GM12878 (cell line): Measurements from ENCODE around the gene PYGM. TPM values are rescaled to one million over a fixed set of nuclear protein-coding genes. Genes with fewer than 3 reads are reported as not detected.

Experiments
- ATAC-seq: fragments of 200-7000 bp; cut with Tn5 transposase; 3 replicates; pipeline ENCODE4 v1.9.1; 2020; ENCODE audit warnings: mild to moderate bottlenecking, moderate library complexity
- BruUV-seq: library from RNA; stranded (reverse); fragments of 400-500 nt; replicated peaks from 2 replicates; lab custom pipeline; 2021; lab: Mats Ljungman, UMichigan
- CTCF ChIA-PET: fragments of 300-600 bp; sonication (Branson Sonifier 250); formaldehyde crosslinking; extraction: SDS; loops from one replicate; lab custom pipeline; 2021; ENCODE audit warnings: inconsistent platforms; lab: Yijun Ruan, JAX
- POLR2A ChIA-PET: fragments of 350-600 bp; formaldehyde crosslinking; extraction: SDS; loops from one replicate; lab custom pipeline; 2021; ENCODE audit warnings: inconsistent platforms; lab: Charles Lee
- RAD21 ChIA-PET: fragments of 300-600 bp; sonication (Branson Sonifier 250); formaldehyde crosslinking; loops from one replicate; lab custom pipeline; 2023; ENCODE audit warnings: antibody characterized with exemption; ENCODE audit not compliant: unreplicated experiment; lab: Charles Lee
- SMC1A ChIA-PET: fragments of 300-600 bp; sonication (Branson Sonifier 250); formaldehyde crosslinking; loops from one replicate; lab custom pipeline; 2023; ENCODE audit not compliant: unreplicated experiment, uncharacterized antibody; lab: Charles Lee
- DNase-seq: peaks from one replicate; pipeline ENCODE4 v3.0.0-alpha.2; 2011; ENCODE audit warnings: low read depth, low spot score
- FAIRE-seq: peaks from 3 replicates; lab custom pipeline; 2011; peaks lifted over from hg19 to GRCh38; lab: Jason Lieb, UNC
- H2AFZ ChIP-seq: 2 replicates; pipeline ENCODE4 v1.6.0; 2011; ENCODE audit warnings: low read depth, low read length, control low read depth; ENCODE audit not compliant: control insufficient read depth
- H3K27ac ChIP-seq: 2 replicates; pipeline ENCODE4 v1.5.1; 2011; ENCODE audit warnings: control low read depth; ENCODE audit not compliant: control insufficient read depth, insufficient read depth
- H3K27me3 ChIP-seq, 2 experiments: replicated peaks in 1 of 2; 2 replicates each; pipeline versions ENCODE4 v1.6.0 to v1.6.1; 2011; ENCODE audit warnings: low read length in 1 of 2; ENCODE audit not compliant: control insufficient read depth in 2 of 2, insufficient read depth in 2 of 2
- H3K36me3 ChIP-seq, 2 experiments: 2 replicates each; pipeline ENCODE4 v1.5.1; 2011; ENCODE audit warnings: low read length in 1 of 2; ENCODE audit not compliant: control insufficient read depth in 2 of 2, insufficient read depth in 2 of 2
- H3K4me1 ChIP-seq: 2 replicates; pipeline ENCODE4 v1.6.1; 2011; ENCODE audit warnings: mild to moderate bottlenecking, low read length, moderate library complexity, mixed read lengths; ENCODE audit not compliant: control insufficient read depth, insufficient read depth
- H3K4me2 ChIP-seq: 2 replicates; pipeline ENCODE4 v1.6.0; 2011; ENCODE audit warnings: control low read depth; ENCODE audit not compliant: control insufficient read depth, insufficient read depth
- H3K4me3 ChIP-seq: fragments of 200-600 bp; sonication (generic); 2 replicates; pipeline ENCODE4 v1.5.1; 2016
- H3K79me2 ChIP-seq: 2 replicates; pipeline ENCODE4 v1.6.0; 2011; ENCODE audit warnings: low read length; ENCODE audit not compliant: control insufficient read depth, insufficient read depth
- H3K9ac ChIP-seq: 2 replicates; pipeline ENCODE4 v1.8.0; 2011; ENCODE audit warnings: low read length, control low read depth, mixed read lengths; ENCODE audit not compliant: control insufficient read depth, insufficient read depth
- H3K9me3 ChIP-seq: replicated peaks from 3 replicates; pipeline ENCODE4 v1.5.1; 2011; ENCODE audit warnings: mild to moderate bottlenecking, low read length; ENCODE audit not compliant: control insufficient read depth, insufficient read depth
- H4K20me1 ChIP-seq: 2 replicates; pipeline ENCODE4 v1.6.0; 2011; ENCODE audit not compliant: control insufficient read depth, insufficient read depth
- BACH1 ChIP-seq: fragments of 450-650 bp; IDR thresholded peaks from 2 replicates; pipeline ENCODE4 v1.6.1; 2017; ENCODE audit warnings: mild to moderate bottlenecking, borderline replicate concordance
- CBFB ChIP-seq: IDR thresholded peaks from 2 replicates; pipeline ENCODE4 v1.6.1; 2016; ENCODE audit warnings: antibody characterized with exemption, low read depth
- CEBPB ChIP-seq, 2 experiments: fragments of 150-350 bp in 1 of 2; IDR thresholded peaks; 2 replicates each; pipeline ENCODE4 v1.6.1; 2012 to 2014; ENCODE audit warnings: low read depth in 2 of 2, low read length in 2 of 2, borderline replicate concordance in 1 of 2, inconsistent platforms in 1 of 2
- CHD1 ChIP-seq: IDR thresholded peaks from 2 replicates; pipeline ENCODE4 v1.6.1; 2012; ENCODE audit warnings: low read depth, low read length, improper control_type of control experiment
- HDAC6 ChIP-seq: fragments of 200-600 bp; sonication (generic); IDR thresholded peaks from one replicate; pipeline ENCODE4 v1.8.0; 2017; ENCODE audit warnings: antibody characterized with exemption; ENCODE audit not compliant: unreplicated experiment
- IRF4 ChIP-seq: IDR thresholded peaks from 2 replicates; pipeline ENCODE4 v1.6.1; 2011; ENCODE audit warnings: low read depth, low read length
- NFXL1 ChIP-seq: fragments of 450-650 bp; IDR thresholded peaks from 2 replicates; pipeline ENCODE4 v1.6.1; 2017; ENCODE audit warnings: antibody characterized with exemption, mild to moderate bottlenecking, borderline replicate concordance
- NFYA ChIP-seq: IDR thresholded peaks from 2 replicates; pipeline ENCODE4 v1.6.1; 2011; ENCODE audit warnings: low read depth, mild to moderate bottlenecking, low read length, improper control_type of control experiment, borderline replicate concordance
- NFYB ChIP-seq: IDR thresholded peaks from 2 replicates; pipeline ENCODE4 v1.6.1; 2011; ENCODE audit warnings: low read depth, mild to moderate bottlenecking, low read length, improper control_type of control experiment, moderate library complexity; ENCODE audit not compliant: insufficient read depth
- NRF1 ChIP-seq: conservative IDR thresholded peaks from 2 replicates; pipeline ENCODE4 v1.6.1; 2011; ENCODE audit warnings: mild to moderate bottlenecking, low read depth, low read length, improper control_type of control experiment
- POLR2A ChIP-seq: IDR thresholded peaks from 2 replicates; pipeline ENCODE4 v1.6.1; 2011; ENCODE audit warnings: low read depth, mild to moderate bottlenecking, low read length
- SIX5 ChIP-seq: IDR thresholded peaks from 2 replicates; pipeline ENCODE4 v1.6.1; 2011; ENCODE audit warnings: mild to moderate bottlenecking, low read depth, low read length, moderate library complexity; ENCODE audit not compliant: severe bottlenecking
- TBL1XR1 ChIP-seq: IDR thresholded peaks from 2 replicates; pipeline ENCODE4 v1.6.1; 2012; ENCODE audit warnings: low read depth, low read length, improper control_type of control experiment
- TCF3 ChIP-seq: IDR thresholded peaks from 2 replicates; pipeline ENCODE4 v1.6.1; 2012; ENCODE audit warnings: low read depth, mild to moderate bottlenecking, low read length, borderline replicate concordance; ENCODE audit not compliant: insufficient read depth
- ZNF217 ChIP-seq: fragments of 450-650 bp; IDR thresholded peaks from 2 replicates; pipeline ENCODE4 v1.6.1; 2017; ENCODE audit warnings: antibody characterized with exemption, mild to moderate bottlenecking
- ZNF24 ChIP-seq: fragments of 450-650 bp; IDR thresholded peaks from 2 replicates; pipeline ENCODE4 v1.6.1; 2017; ENCODE audit warnings: antibody characterized with exemption, mild to moderate bottlenecking
- WGBS: methylation state at CpG from one replicate; pipeline ENCODE4 v1.1.6; 2016; ENCODE audit warnings: low lambda C conversion rate; ENCODE audit not compliant: insufficient replicate concordance, insufficient coverage; ENCODE audit errors: missing lambda C conversion rate; 5-methylcytosine and 5-hydroxymethylcytosine counted together
- in situ Hi-C: fragments of 300-500 bp; cut with MboI; formaldehyde crosslinking; loops from 9 replicates; pipeline ENCODE4 v1.14.3; 2018; ENCODE audit warnings: mixed read lengths
- intact Hi-C: fragments of 100-400 bp; cut with micrococcal nuclease; formaldehyde crosslinking; loops from one replicate; pipeline ENCODE4 v1.14.2; 2022; ENCODE audit not compliant: unreplicated experiment
- polyA plus RNA-seq, 11 experiments: library from polyadenylated mRNA; depleted of rRNA in 4 of 11; unstranded in 6 of 11; stranded (reverse) in 5 of 11; fragments of >200 nt; fragmentation: Nextera tagmentation in 4 of 11; fragmentation: Illumina TruSeq in 1 of 11; extraction: Ambion mirVana in 4 of 11; extraction: Trizol in 1 of 11; gene quantifications; 1 replicate in 1 of 11; 2 replicates in 10 of 11; pipeline versions ENCODE4 v1.2.1 to v1.2.3, GENCODE V29; 2011 to 2016; ENCODE audit warnings: inconsistent platforms in 2 of 11, missing spikeins in 2 of 11, low read depth in 1 of 11
- total RNA-seq, 4 experiments: library from RNA; depleted of rRNA in 3 of 4; stranded (reverse); fragments of >200 nt in 3 of 4; fragmentation: Illumina TruSeq in 1 of 4; extraction: Trizol in 1 of 4; gene quantifications; 2 replicates each; pipeline versions ENCODE4 v1.2.1 to v1.2.3, GENCODE V29; 2013 to 2021
- TF ChIP-seq, protein P1 (sequence below): IDR thresholded peaks from 2 replicates; pipeline ENCODE4 v1.6.1; 2012; ENCODE audit warnings: improper control_type of control experiment, low read depth, low read length; ENCODE audit not compliant: insufficient replicate concordance

The PYGM gene
- total and polyA plus RNA-seq, 10 of the 15 experiments (the other 5 are each of a cell fraction or from before 2014, with no cell fraction given) = 0.04 to 3.7 (median 0.27) TPM; not detected in 1

DNA sequence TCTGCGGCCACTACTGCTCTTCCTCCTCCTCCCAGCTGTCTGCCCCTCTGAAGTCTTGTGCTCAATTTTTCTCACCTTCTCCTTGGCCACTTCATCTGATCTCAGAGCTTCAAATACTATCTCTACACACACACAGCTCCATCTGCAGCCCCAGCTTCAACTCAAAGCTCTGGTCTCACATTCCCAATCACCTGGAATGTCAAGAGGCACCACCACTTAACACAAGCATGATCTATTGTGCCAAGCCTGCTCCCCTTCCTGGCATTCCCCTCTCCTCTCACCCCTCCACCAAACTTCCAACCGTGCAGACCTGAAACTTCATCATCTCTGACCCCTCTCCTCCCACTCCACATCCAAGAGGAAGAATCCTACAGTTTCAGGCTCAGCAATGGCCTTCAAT lies 54.3 kb downstream of the PYGM start:
- H3K4me1 ChIP-seq = no peaks in the 10 kb centered on the region
- H3K9ac ChIP-seq = no peak overlapping the region
- ChIA-PET POLR2A (no interaction called here), RAD21 (interaction anchor here (1.0 to 2.8 kb wide), 5 partner anchors 13 to 69 kb away, joined by 3 to 18 read pairs (median 4); no protein-coding TSS in a partner anchor), CTCF (interaction anchor here (0.7 to 6.0 kb wide), 11 partner anchors 10 to 54 kb away, joined by 3 to 56 read pairs (median 5); no protein-coding TSS in a partner anchor), SMC1A (interaction anchor here (0.7 to 4.0 kb wide), 4 partner anchors 12 to 31 kb away, joined by 3 to 40 read pairs (median 6); no protein-coding TSS in a partner anchor)
- no TSS peak for BruUV-seq
- no peaks in the 10 kb centered on the region for H3K9me3 ChIP-seq
- H3K36me3 ChIP-seq = no peaks in the 10 kb centered on the region
- H3K79me2 ChIP-seq = no peaks in the 10 kb centered on the region
- ATAC-seq (no peak), FAIRE-seq (no peak), DNase-seq (no peak)
- in situ Hi-C loops (no loop called here), intact Hi-C loops (no loop called here)
- no peak overlapping the region for H3K4me3 ChIP-seq
- H3K27me3 ChIP-seq = 0 out of 4 replicates have a peak, but pooled peaks cover 0 to 3% of the 10 kb centered on the region in 2 experiments
- H4K20me1 ChIP-seq = no peaks in the 10 kb centered on the region
- no peak for TF ChIP-seq NFYA
- no peak for TF ChIP-seq TBL1XR1
- TF ChIP-seq, protein P1, sequence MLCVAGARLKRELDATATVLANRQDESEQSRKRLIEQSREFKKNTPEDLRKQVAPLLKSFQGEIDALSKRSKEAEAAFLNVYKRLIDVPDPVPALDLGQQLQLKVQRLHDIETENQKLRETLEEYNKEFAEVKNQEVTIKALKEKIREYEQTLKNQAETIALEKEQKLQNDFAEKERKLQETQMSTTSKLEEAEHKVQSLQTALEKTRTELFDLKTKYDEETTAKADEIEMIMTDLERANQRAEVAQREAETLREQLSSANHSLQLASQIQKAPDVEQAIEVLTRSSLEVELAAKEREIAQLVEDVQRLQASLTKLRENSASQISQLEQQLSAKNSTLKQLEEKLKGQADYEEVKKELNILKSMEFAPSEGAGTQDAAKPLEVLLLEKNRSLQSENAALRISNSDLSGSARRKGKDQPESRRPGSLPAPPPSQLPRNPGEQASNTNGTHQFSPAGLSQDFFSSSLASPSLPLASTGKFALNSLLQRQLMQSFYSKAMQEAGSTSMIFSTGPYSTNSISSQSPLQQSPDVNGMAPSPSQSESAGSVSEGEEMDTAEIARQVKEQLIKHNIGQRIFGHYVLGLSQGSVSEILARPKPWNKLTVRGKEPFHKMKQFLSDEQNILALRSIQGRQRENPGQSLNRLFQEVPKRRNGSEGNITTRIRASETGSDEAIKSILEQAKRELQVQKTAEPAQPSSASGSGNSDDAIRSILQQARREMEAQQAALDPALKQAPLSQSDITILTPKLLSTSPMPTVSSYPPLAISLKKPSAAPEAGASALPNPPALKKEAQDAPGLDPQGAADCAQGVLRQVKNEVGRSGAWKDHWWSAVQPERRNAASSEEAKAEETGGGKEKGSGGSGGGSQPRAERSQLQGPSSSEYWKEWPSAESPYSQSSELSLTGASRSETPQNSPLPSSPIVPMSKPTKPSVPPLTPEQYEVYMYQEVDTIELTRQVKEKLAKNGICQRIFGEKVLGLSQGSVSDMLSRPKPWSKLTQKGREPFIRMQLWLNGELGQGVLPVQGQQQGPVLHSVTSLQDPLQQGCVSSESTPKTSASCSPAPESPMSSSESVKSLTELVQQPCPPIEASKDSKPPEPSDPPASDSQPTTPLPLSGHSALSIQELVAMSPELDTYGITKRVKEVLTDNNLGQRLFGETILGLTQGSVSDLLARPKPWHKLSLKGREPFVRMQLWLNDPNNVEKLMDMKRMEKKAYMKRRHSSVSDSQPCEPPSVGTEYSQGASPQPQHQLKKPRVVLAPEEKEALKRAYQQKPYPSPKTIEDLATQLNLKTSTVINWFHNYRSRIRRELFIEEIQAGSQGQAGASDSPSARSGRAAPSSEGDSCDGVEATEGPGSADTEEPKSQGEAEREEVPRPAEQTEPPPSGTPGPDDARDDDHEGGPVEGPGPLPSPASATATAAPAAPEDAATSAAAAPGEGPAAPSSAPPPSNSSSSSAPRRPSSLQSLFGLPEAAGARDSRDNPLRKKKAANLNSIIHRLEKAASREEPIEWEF = no peak
- TF ChIP-seq HDAC6 = no peak
- TF ChIP-seq CHD1 = no peak
- no peak for TF ChIP-seq SIX5
- TF ChIP-seq ZNF24 = no peak
- TF ChIP-seq IRF4 = no peak
- no peak for TF ChIP-seq NFYB
- no peak for TF ChIP-seq CEBPB (IDR thresholded peaks at IDR 0.05; ENCODE audit: borderline replicate concordance in 1 of 2, low read depth in 2 of 2, low read length in 2 of 2)
- TF ChIP-seq ZNF217 = no peak
- TF ChIP-seq TCF3 = no peak
- no peak for TF ChIP-seq CBFB
- TF ChIP-seq BACH1 = no peak
- TF ChIP-seq POLR2A = no peak
- TF ChIP-seq NRF1 = no peak
- no peak for TF ChIP-seq NFXL1
- H3K4me2 ChIP-seq = no peak overlapping the region
- H3K27ac ChIP-seq = no peak overlapping the region
- no peak overlapping the region for H2AFZ ChIP-seq
- WGBS = 28% methylated on average over 1 of the region's 2 CpGs
